AG04450 (cell line): ENCODE measurements around the gene SHLD2. TPM values are rescaled to one million over a fixed set of nuclear protein-coding genes. Genes with fewer than 3 reads are reported as not detected.
"Not testable (repeated sequence)": the region's sequence is repeated elsewhere in the genome, so short reads cannot be mapped to it uniquely, and the experiment has no call there.

Experiments
- CTCF ChIA-PET: fragments of 300-600, 350-600 bp; formaldehyde crosslinking; extraction: SDS; loops from one replicate; lab custom pipeline; 2022; ENCODE audit warnings: antibody characterized with exemption, inconsistent platforms; lab: Charles Lee
- POLR2A ChIA-PET: fragments of 350-600 bp; formaldehyde crosslinking; extraction: SDS; loops from one replicate; lab custom pipeline; 2021; ENCODE audit warnings: antibody characterized with exemption, inconsistent platforms; lab: Yijun Ruan, JAX
- DNase-seq: peaks from one replicate; pipeline ENCODE4 v3.0.0-alpha.2; 2011; ENCODE audit warnings: low read depth, low spot score
- H3K27ac ChIP-seq: one replicate; pipeline ENCODE4 v1.5.1; 2012; ENCODE audit warnings: low read depth, low read length, control low read depth
- H3K27me3 ChIP-seq: one replicate; pipeline ENCODE4 v1.6.0; 2012; ENCODE audit warnings: low read length; ENCODE audit not compliant: control insufficient read depth, insufficient read depth
- H3K4me3 ChIP-seq: 2 replicates; pipeline ENCODE4 v1.5.1; 2011; ENCODE audit warnings: mild to moderate bottlenecking, low read depth, low read length, control low read depth
- H3K9me3 ChIP-seq: 2 replicates; pipeline ENCODE4 v1.5.1; 2012; ENCODE audit warnings: low read length; ENCODE audit not compliant: control insufficient read depth, insufficient read depth
- polyA plus RNA-seq: library from polyadenylated mRNA; depleted of rRNA; stranded (reverse); fragments of >200 nt; gene quantifications from 2 replicates; pipeline ENCODE4 v1.2.3, GENCODE V29; 2011; rRNA removed

The SHLD2 gene
- polyA plus RNA-seq, 1 experiment = 24.2 TPM

GRCh38 chr10:87225148-87225547 lies 130.1 kb downstream of the SHLD2 start, which contains the start of gene NUTM2A:
Gene NUTM2A (plus strand): TSS chr10:87225448. CDS start chr10:87225831, 383 bp downstream.
- H3K4me3 ChIP-seq, CTCF ChIA-PET, H3K27me3 ChIP-seq, H3K27ac ChIP-seq, DNase-seq, H3K9me3 ChIP-seq, POLR2A ChIA-PET: not testable (repeated sequence)

GRCh38 chr10:87228247-87228646 lies 133.2 kb downstream of the SHLD2 start:
- H3K27ac ChIP-seq, POLR2A ChIA-PET, H3K9me3 ChIP-seq, DNase-seq, H3K27me3 ChIP-seq, CTCF ChIA-PET, H3K4me3 ChIP-seq: not testable (repeated sequence)

GRCh38 chr10:87229211-87229610 lies 134.2 kb downstream of the SHLD2 start:
- H3K4me3 ChIP-seq, CTCF ChIA-PET, DNase-seq, POLR2A ChIA-PET, H3K27me3 ChIP-seq, H3K9me3 ChIP-seq, H3K27ac ChIP-seq: not testable (repeated sequence)

GRCh38 chr10:87234854-87235253 lies 139.8 kb downstream of the SHLD2 start:
- H3K9me3 ChIP-seq, DNase-seq, CTCF ChIA-PET, H3K27ac ChIP-seq, H3K4me3 ChIP-seq, POLR2A ChIA-PET, H3K27me3 ChIP-seq: not testable (repeated sequence)

GRCh38 chr10:87237244-87237643 lies 142.2 kb downstream of the SHLD2 start:
- DNase-seq, H3K27ac ChIP-seq, H3K4me3 ChIP-seq, H3K27me3 ChIP-seq, POLR2A ChIA-PET, H3K9me3 ChIP-seq, CTCF ChIA-PET: not testable (repeated sequence)

GRCh38 chr10:87239346-87239808 lies 144.4 kb downstream of the SHLD2 start:
- H3K27ac ChIP-seq, CTCF ChIA-PET, H3K9me3 ChIP-seq, POLR2A ChIA-PET, H3K4me3 ChIP-seq, H3K27me3 ChIP-seq, DNase-seq: not testable (repeated sequence)

Other genes starting within 250 kb of the SHLD2 start
- 0.55 and 0.69 TPM in 2 replicates for gene MMRN2, start 137.6 kb upstream of the SHLD2 start, polyA plus RNA-seq
- gene SNCG, start 136.6 kb upstream of the SHLD2 start, polyA plus RNA-seq = 4.6 and 5.3 TPM in 2 replicates
- 3.9 and 5.9 TPM in 2 replicates for gene ADIRF, start 126.7 kb upstream of the SHLD2 start, polyA plus RNA-seq
- not detected in 2 replicates for gene FAM25A, start 74.9 kb upstream of the SHLD2 start, polyA plus RNA-seq
- 108 and 127 TPM in 2 replicates for gene GLUD1, start 363 bp upstream of the SHLD2 start, polyA plus RNA-seq
- 0.06 and 0.10 TPM in 2 replicates for gene NUTM2A, start 130.2 kb downstream of the SHLD2 start, polyA plus RNA-seq